ENCODE measurements around the gene AMOTL1.

The AMOTL1 gene

GRCh38 chr11:94793002-94793401 lies 24.8 kb downstream of the AMOTL1 start:
- no peak for DNase-seq (ENCODE audit: low spot score)
- in situ Hi-C loops (cut with MboI; ENCODE audit: low pct_unique_long_range_greater_than_20kb, low sequenced_read_pairs, unreplicated experiment): no loop called here
- TF ChIP-seq CTCF (IDR thresholded peaks at IDR 0.05; ENCODE audit: extremely low read depth, insufficient read depth, missing control alignments): no peak

GRCh38 chr11:94793822-94794221 lies 25.7 kb downstream of the AMOTL1 start:
- in situ Hi-C loops (cut with MboI; ENCODE audit: low pct_unique_long_range_greater_than_20kb, low sequenced_read_pairs, unreplicated experiment): no loop called here
- TF ChIP-seq CTCF (IDR thresholded peaks at IDR 0.05; ENCODE audit: extremely low read depth, insufficient read depth, missing control alignments): no peak
- DNase-seq (ENCODE audit: low spot score): no peak

GRCh38 chr11:94794287-94795168 lies 26.4 kb downstream of the AMOTL1 start:
- DNase-seq (ENCODE audit: low spot score): no peak
- TF ChIP-seq CTCF (IDR thresholded peaks at IDR 0.05; ENCODE audit: extremely low read depth, insufficient read depth, missing control alignments): no peak
- in situ Hi-C loops (cut with MboI; ENCODE audit: low pct_unique_long_range_greater_than_20kb, low sequenced_read_pairs, unreplicated experiment): no loop called here

GRCh38 chr11:94795476-94796189 lies 27.5 kb downstream of the AMOTL1 start:
- DNase-seq (ENCODE audit: low spot score): no peak

GRCh38 chr11:94796190-94796580 lies 28.0 kb downstream of the AMOTL1 start:
- in situ Hi-C loops (cut with MboI; ENCODE audit: low pct_unique_long_range_greater_than_20kb, low sequenced_read_pairs, unreplicated experiment): no loop called here
- no peak for TF ChIP-seq CTCF (IDR thresholded peaks at IDR 0.05; ENCODE audit: extremely low read depth, insufficient read depth, missing control alignments)
- no peak for DNase-seq (ENCODE audit: low spot score)

More at GRCh38 chr11:94795476-94796189, 27.5 kb downstream of the AMOTL1 start:
- in situ Hi-C loops (cut with MboI; ENCODE audit: low pct_unique_long_range_greater_than_20kb, low sequenced_read_pairs, unreplicated experiment): no loop called here
- no peak for TF ChIP-seq CTCF (IDR thresholded peaks at IDR 0.05; ENCODE audit: extremely low read depth, insufficient read depth, missing control alignments)

GRCh38 chr11:94796863-94797262 lies 28.7 kb downstream of the AMOTL1 start:
- no peak for TF ChIP-seq CTCF (IDR thresholded peaks at IDR 0.05; ENCODE audit: extremely low read depth, insufficient read depth, missing control alignments)
- in situ Hi-C loops (cut with MboI; ENCODE audit: low pct_unique_long_range_greater_than_20kb, low sequenced_read_pairs, unreplicated experiment): no loop called here
- DNase-seq (ENCODE audit: low spot score): no peak
